ENCODE results near the gene FAM156A.
"Not testable (repeated sequence)": the region's sequence is repeated elsewhere in the genome, so short reads cannot be mapped to it uniquely, and the experiment has no call there.

The FAM156A gene

DNA sequence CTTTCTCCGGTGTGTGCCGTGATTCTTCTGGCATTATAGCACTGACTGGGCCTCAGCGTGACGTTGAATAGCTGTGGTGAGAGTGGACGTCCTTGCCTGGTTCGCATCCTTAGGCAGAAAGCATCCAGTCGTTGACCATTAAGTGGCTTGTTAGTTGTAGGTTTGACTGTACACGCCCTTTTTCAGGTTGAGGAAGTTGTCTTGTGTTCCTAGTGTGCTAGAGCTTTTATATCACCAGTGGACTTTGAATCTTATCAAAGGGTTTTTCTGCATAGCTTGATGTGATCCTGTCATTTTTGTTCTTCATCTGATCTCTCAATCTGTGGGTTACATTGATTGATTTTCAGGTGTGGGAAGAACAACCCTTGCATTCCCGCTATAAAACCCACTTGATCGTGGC, 52.8 kb downstream of the FAM156A start:
- not testable (repeated sequence) for DNase-seq (ENCODE audit: low spot score)

Measured in putamen (tissue), 1 donor.